Hepatocyte (in vitro differentiated cells): Measurements from ENCODE around the gene ZMYND8.

Experiments used
- CTCF ChIP-seq: fragments of 200-600 bp; sonication (generic); IDR thresholded peaks from 2 replicates; pipeline ENCODE4 v1.5.1; 2016; ENCODE audit warnings: antibody characterized with exemption, mild to moderate bottlenecking; ENCODE audit not compliant: poor library complexity
- EZH2 ChIP-seq: fragments of 200-600 bp; sonication (generic); IDR thresholded peaks from 2 replicates; pipeline ENCODE4 v1.6.1; 2016; ENCODE audit warnings: antibody characterized with exemption, mild to moderate bottlenecking, borderline replicate concordance
- EZH2phosphoT487 ChIP-seq: fragments of 200-600 bp; sonication (generic); IDR thresholded peaks from one replicate; pipeline ENCODE4 v1.6.1; 2018; ENCODE audit warnings: antibody characterized with exemption, mild to moderate bottlenecking, low read depth, moderate library complexity; ENCODE audit not compliant: unreplicated experiment, severe bottlenecking

- TF ChIP-seq CTCF (no peak), EZH2 (no peak), EZH2phosphoT487 (no peak)
Observed at GRCh38 chr20:47320990-47321805, 35.3 kb downstream of the ZMYND8 start.
